H1 (cell line): ENCODE data around the gene ZNF440. TPM values are rescaled to one million over a fixed set of nuclear protein-coding genes. Genes with fewer than 3 reads are reported as not detected.

Source experiments
- CTCF ChIA-PET: fragments of 300-600 bp; sonication (Branson Sonifier 250); formaldehyde crosslinking; loops from one replicate; lab custom pipeline; 2021; ENCODE audit not compliant: partially characterized antibody; lab: Charles Lee
- POLR2A ChIA-PET: fragments of 300-600 bp; sonication (Branson Sonifier 250); formaldehyde crosslinking; loops from one replicate; lab custom pipeline; 2021; ENCODE audit warnings: inconsistent platforms; ENCODE audit not compliant: partially characterized antibody; lab: Charles Lee
- DNase-seq, 2 experiments: peaks; one replicate each; pipeline versions ENCODE4 v3.0.0 to v3.0.0-alpha.2; 2010 to 2022; ENCODE audit warnings: low spot score in 2 of 2, low read depth in 1 of 2, mixed read lengths in 1 of 2
- FAIRE-seq: peaks from 2 replicates; lab custom pipeline; 2011; peaks lifted over from hg19 to GRCh38; lab: Jason Lieb, UNC
- H2AFZ ChIP-seq: 2 replicates; pipeline ENCODE4 v1.8.1; 2012; ENCODE audit warnings: low read length, inconsistent platforms
- H2AK5ac ChIP-seq: 2 replicates; pipeline ENCODE4 v1.6.1; 2013; ENCODE audit warnings: low read depth, low read length
- H2BK120ac ChIP-seq: replicated peaks from 2 replicates; pipeline ENCODE3; 2013; ENCODE audit warnings: low read depth, low read length, inconsistent platforms
- H2BK12ac ChIP-seq: 2 replicates; pipeline ENCODE4 v1.6.1; 2013; ENCODE audit warnings: low read depth, low read length
- H2BK15ac ChIP-seq: 2 replicates; pipeline ENCODE4 v1.6.1; 2013; ENCODE audit warnings: low read length
- H2BK20ac ChIP-seq: 2 replicates; pipeline ENCODE4 v1.6.1; 2013; ENCODE audit warnings: low read length
- H2BK5ac ChIP-seq: 2 replicates; pipeline ENCODE4 v1.6.1; 2013; ENCODE audit warnings: low read depth, low read length
- H3K14ac ChIP-seq: 2 replicates; pipeline ENCODE4 v1.6.1; 2013; ENCODE audit warnings: inconsistent platforms; ENCODE audit not compliant: insufficient read length
- H3K18ac ChIP-seq: 2 replicates; pipeline ENCODE4 v1.6.1; 2013; ENCODE audit warnings: low read length; ENCODE audit errors: extremely low read depth
- H3K23ac ChIP-seq: 2 replicates; pipeline ENCODE4 v1.6.1; 2013; ENCODE audit warnings: inconsistent platforms; ENCODE audit not compliant: insufficient read length
- H3K23me2 ChIP-seq: 2 replicates; pipeline ENCODE4 v1.6.1; 2013; ENCODE audit warnings: low read depth, low read length
- H3K27ac ChIP-seq: 2 replicates; pipeline ENCODE4 v1.6.1; 2011; ENCODE audit warnings: low read depth, low read length, inconsistent platforms
- H3K27me3 ChIP-seq, 4 experiments: replicated peaks in 1 of 4; 1 replicate in 1 of 4; 2 replicates in 3 of 4; pipeline versions ENCODE4 v1.6.1 to v1.8.1; 2011 to 2013; ENCODE audit warnings: low read length in 3 of 4, mild to moderate bottlenecking in 3 of 4, inconsistent platforms in 2 of 4, mixed read lengths in 2 of 4, moderate library complexity in 1 of 4; ENCODE audit not compliant: control insufficient read depth in 3 of 4, insufficient read depth in 3 of 4; ENCODE audit errors: extremely low read depth in 1 of 4
- H3K36me3 ChIP-seq, 4 experiments: 2 replicates each; pipeline versions ENCODE4 v1.6.1 to v1.8.1; 2011 to 2013; ENCODE audit warnings: mild to moderate bottlenecking in 4 of 4, low read length in 3 of 4, moderate library complexity in 2 of 4, control low read depth in 1 of 4, inconsistent platforms in 1 of 4; ENCODE audit not compliant: insufficient read depth in 4 of 4, control insufficient read depth in 2 of 4
- H3K4ac ChIP-seq: replicated peaks from 2 replicates; pipeline ENCODE3; 2013; ENCODE audit warnings: low read length, low read depth, mixed read lengths, inconsistent platforms; ENCODE audit not compliant: insufficient read length
- H3K4me1 ChIP-seq, 4 experiments: replicated peaks in 1 of 4; 1 replicate in 1 of 4; 2 replicates in 3 of 4; pipeline versions ENCODE4 v1.6.1 to v1.8.1; 2011 to 2013; ENCODE audit warnings: low read length in 3 of 4, inconsistent platforms in 2 of 4, mixed read lengths in 1 of 4; ENCODE audit not compliant: insufficient read depth in 4 of 4, control insufficient read depth in 3 of 4
- H3K4me2 ChIP-seq, 2 experiments: 2 replicates each; pipeline versions ENCODE4 v1.6.1 to v1.8.1; 2011 to 2013; ENCODE audit warnings: low read depth in 2 of 2, low read length in 2 of 2, control low read depth in 1 of 2, inconsistent platforms in 1 of 2, mild to moderate bottlenecking in 1 of 2; ENCODE audit not compliant: insufficient read depth in 1 of 2
- H3K4me3 ChIP-seq, 4 experiments: fragments of 200-600, 300-600 bp in 1 of 4; sonication (generic), shearing (Covaris generic), sonication (Bioruptor Twin) in 1 of 4; 2 replicates each; pipeline versions ENCODE4 v1.5.1 to v1.8.1; 2011 to 2016; ENCODE audit warnings: low read length in 4 of 4, low read depth in 3 of 4, control low read depth in 2 of 4, inconsistent platforms in 2 of 4, mild to moderate bottlenecking in 2 of 4, mixed read lengths in 1 of 4, moderate library complexity in 1 of 4; ENCODE audit not compliant: insufficient read depth in 2 of 4; ENCODE audit errors: extremely low read depth in 1 of 4
- H3K56ac ChIP-seq: replicated peaks from 2 replicates; pipeline ENCODE3; 2013; ENCODE audit warnings: low read depth, mild to moderate bottlenecking, mixed read lengths, low read length, inconsistent platforms; ENCODE audit not compliant: insufficient read length
- H3K79me1 ChIP-seq: 2 replicates; pipeline ENCODE4 v1.6.1; 2013; ENCODE audit warnings: low read depth, low read length, control low read depth
- H3K79me2 ChIP-seq, 2 experiments: 2 replicates each; pipeline versions ENCODE4 v1.6.1 to v1.8.1; 2012 to 2013; ENCODE audit warnings: low read length in 2 of 2, mild to moderate bottlenecking in 2 of 2, inconsistent platforms in 1 of 2; ENCODE audit not compliant: insufficient read depth in 2 of 2, control insufficient read depth in 1 of 2
- H3K9ac ChIP-seq, 4 experiments: replicated peaks in 1 of 4; 1 replicate in 1 of 4; 2 replicates in 3 of 4; pipeline versions ENCODE4 v1.6.1 to v1.8.1; 2011 to 2013; ENCODE audit warnings: low read depth in 3 of 4, low read length in 3 of 4, control low read depth in 2 of 4, mild to moderate bottlenecking in 2 of 4, moderate library complexity in 2 of 4, inconsistent platforms in 1 of 4; ENCODE audit errors: extremely low read depth in 1 of 4
- H3K9me3 ChIP-seq, 2 experiments: 2 replicates each; pipeline versions ENCODE4 v1.6.1 to v1.8.1; 2012 to 2013; ENCODE audit warnings: mild to moderate bottlenecking in 2 of 2, moderate library complexity in 2 of 2, control low read depth in 1 of 2, inconsistent platforms in 1 of 2, low read depth in 1 of 2, low read length in 1 of 2, mixed read lengths in 1 of 2; ENCODE audit not compliant: insufficient read depth in 2 of 2
- H4K20me1 ChIP-seq, 2 experiments: replicated peaks in 1 of 2; 2 replicates each; pipeline versions ENCODE3 to v1.8.1; 2011 to 2013; ENCODE audit warnings: inconsistent platforms in 2 of 2, low read length in 2 of 2, mild to moderate bottlenecking in 1 of 2; ENCODE audit not compliant: insufficient read depth in 2 of 2, control insufficient read depth in 1 of 2
- H4K5ac ChIP-seq: 2 replicates; pipeline ENCODE4 v1.6.1; 2013; ENCODE audit warnings: low read length, low read depth, mixed read lengths, inconsistent platforms; ENCODE audit not compliant: insufficient read length
- H4K8ac ChIP-seq: 2 replicates; pipeline ENCODE4 v1.8.0; 2013; ENCODE audit warnings: mild to moderate bottlenecking, moderate library complexity, low read length, inconsistent platforms; ENCODE audit not compliant: insufficient read depth; ENCODE audit errors: extremely low read depth
- H4K91ac ChIP-seq: replicated peaks from 2 replicates; pipeline ENCODE3; 2013; ENCODE audit warnings: low read length, mixed read lengths, inconsistent platforms; ENCODE audit not compliant: insufficient read length
- BCL11A ChIP-seq, 2 experiments: IDR thresholded peaks; one replicate each; pipeline ENCODE4 v1.6.1; 2011; ENCODE audit warnings: low read depth in 2 of 2, low read length in 2 of 2, mild to moderate bottlenecking in 2 of 2
- CBX5 ChIP-seq: fragments of 300-800, 300-1000 bp; sonication (generic); IDR thresholded peaks from 2 replicates; pipeline ENCODE4 v1.7.1; 2016; ENCODE audit warnings: antibody characterized with exemption, low read length, low read depth
- CHD1 ChIP-seq: IDR thresholded peaks from 2 replicates; pipeline ENCODE4 v1.6.1; 2012; ENCODE audit warnings: low read depth, low read length, improper control_type of control experiment
- EP300 ChIP-seq, 2 experiments: IDR thresholded peaks; 1 replicate in 1 of 2; 2 replicates in 1 of 2; pipeline ENCODE4 v1.6.1; 2011 to 2012; ENCODE audit warnings: low read depth in 2 of 2, low read length in 2 of 2, mild to moderate bottlenecking in 2 of 2, borderline replicate concordance in 1 of 2, inconsistent platforms in 1 of 2, moderate library complexity in 1 of 2
- GABPA ChIP-seq: IDR thresholded peaks from 2 replicates; pipeline ENCODE4 v1.6.1; 2011; ENCODE audit warnings: mild to moderate bottlenecking, low read length, moderate library complexity, borderline replicate concordance; ENCODE audit not compliant: insufficient read depth
- MAFK ChIP-seq: IDR thresholded peaks from 2 replicates; pipeline ENCODE4 v1.6.1; 2012; ENCODE audit warnings: low read depth, mild to moderate bottlenecking, improper control_type of control experiment, low read length
- SP2 ChIP-seq: IDR thresholded peaks from 2 replicates; pipeline ENCODE4 v1.6.1; 2012; ENCODE audit warnings: mild to moderate bottlenecking, low read length, inconsistent platforms
- SRF ChIP-seq: IDR thresholded peaks from 2 replicates; pipeline ENCODE4 v1.6.1; 2011; ENCODE audit warnings: mild to moderate bottlenecking, low read depth, low read length, moderate library complexity
- WGBS, 2 experiments: shearing (Covaris generic) in 1 of 2; methylation state at CpG; one replicate each; pipeline versions ENCODE4 v1.1.6 to v1.1.7; 2013 to 2015; ENCODE audit warnings: low lambda C conversion rate in 2 of 2, mixed read lengths in 2 of 2, inconsistent platforms in 1 of 2, low coverage in 1 of 2, missing lambda C conversion rate in 1 of 2; ENCODE audit not compliant: insufficient replicate concordance in 2 of 2, insufficient coverage in 1 of 2, insufficient read length in 1 of 2; ENCODE audit errors: extremely low coverage in 1 of 2, missing lambda C conversion rate in 1 of 2; 5-methylcytosine and 5-hydroxymethylcytosine counted together
- polyA plus RNA-seq, 7 experiments: library from polyadenylated mRNA; depleted of rRNA in 3 of 7; stranded (reverse) in 5 of 7; unstranded in 2 of 7; fragments of >200 nt in 5 of 7; fragments of 200-250 nt in 2 of 7; gene quantifications; 1 replicate in 5 of 7; 2 replicates in 1 of 7; 4 replicates in 1 of 7; pipeline versions ENCODE4 v1.2.1 to v1.2.3, GENCODE V29; 2011 to 2013; ENCODE audit warnings: missing spikeins in 2 of 7, mixed read lengths in 2 of 7
- total RNA-seq: library from RNA; stranded (reverse); fragmentation: NEBNext Ultra II Directional; extraction: Animal tissue kit (Norgen Biotek cat#: 25700); gene quantifications from 2 replicates; pipeline ENCODE4 v1.2.1, GENCODE V29; 2021

Gene ZNF440
- total and polyA plus RNA-seq, 2 of the 8 experiments (the other 6 are each of a cell fraction or from before 2014, with no cell fraction given): 0.77 to 6.5 TPM

GRCh38 chr19:11872624-11873023 lies 58.6 kb downstream of the ZNF440 start:
- no peak for FAIRE-seq
- TF ChIP-seq CHD1: no peak
- no peak for TF ChIP-seq CBX5
- TF ChIP-seq BCL11A (IDR thresholded peaks at IDR 0.05; ENCODE audit: low read depth in 2 of 2, low read length in 2 of 2): no peak
- no peak for TF ChIP-seq EP300 (IDR thresholded peaks at IDR 0.05; ENCODE audit: borderline replicate concordance in 1 of 2, low read depth in 2 of 2, low read length in 2 of 2)
- TF ChIP-seq GABPA: no peak
- TF ChIP-seq SP2: no peak
- no peak for TF ChIP-seq MAFK
- TF ChIP-seq SRF: no peak

More at GRCh38 chr19:11872624-11873023, 58.6 kb downstream of the ZNF440 start:
- no peak overlapping the region for H3K27ac ChIP-seq
- H4K5ac ChIP-seq: no peak overlapping the region
- no peak overlapping the region for H2BK120ac ChIP-seq
- no peak for DNase-seq
- ChIA-PET CTCF (interaction anchor here (0.6 to 1.5 kb wide), 8 partner anchors 22 to 254 kb away, joined by 3 to 4 read pairs (median 3); partner anchors contain the start of gene ZNF440), POLR2A (no interaction called here)
- H2BK15ac ChIP-seq: no peak overlapping the region
- no peak overlapping the region for H2BK20ac ChIP-seq
- no peak overlapping the region for H2BK12ac ChIP-seq
- H3K4ac ChIP-seq: no peak overlapping the region
- H3K79me2 ChIP-seq: no peaks in the 10 kb centered on the region
- H3K56ac ChIP-seq: no peak overlapping the region
- no peak overlapping the region for H3K4me3 ChIP-seq
- H4K8ac ChIP-seq: no peak overlapping the region
- no peaks in the 10 kb centered on the region for H3K23me2 ChIP-seq
- H2BK5ac ChIP-seq: no peak overlapping the region
- no peak overlapping the region for H2AFZ ChIP-seq
- peaks cover 36 to 42% of the 10 kb centered on the region in 2 experiments for H3K9me3 ChIP-seq
- H4K91ac ChIP-seq: no peak overlapping the region
- H3K9ac ChIP-seq: no peak overlapping the region
- H3K79me1 ChIP-seq: no peaks in the 10 kb centered on the region
- no peaks in the 10 kb centered on the region for H3K4me1 ChIP-seq
- 97% methylated on average over 9 of the region's 9 CpGs; no CpG with 5 or more reads in 1 of the 2 experiments for WGBS, 2 experiments
- H3K27me3 ChIP-seq: no peaks in the 10 kb centered on the region
- H3K36me3 ChIP-seq: no peaks in the 10 kb centered on the region; a peak in 1 of 8 replicates
- H3K23ac ChIP-seq: no peak overlapping the region
- H4K20me1 ChIP-seq: no peaks in the 10 kb centered on the region
- H3K18ac ChIP-seq: no peak overlapping the region
- no peak overlapping the region for H3K4me2 ChIP-seq
- H2AK5ac ChIP-seq: no peak overlapping the region
- no peak overlapping the region for H3K14ac ChIP-seq
